Testis (tissue), 2 donors: ENCODE measurements around the gene PRF1.

ENCODE experiments used
- POLR2A ChIP-seq: fragments of 450-650 bp; IDR thresholded peaks from one replicate; pipeline ENCODE4 v1.6.1; 2017; ENCODE audit warnings: antibody characterized with exemption, mild to moderate bottlenecking, moderate library complexity
- TF ChIP-seq, protein P1 (sequence below), 3 experiments: fragments of 450-650 bp in 2 of 3; fragments of 200-600 bp in 1 of 3; sonication (generic) in 1 of 3; IDR thresholded peaks; one replicate each; pipeline ENCODE4 v1.5.1; 2016 to 2019; ENCODE audit warnings: antibody characterized with exemption in 3 of 3, mild to moderate bottlenecking in 2 of 3, moderate library complexity in 1 of 3

DNA sequence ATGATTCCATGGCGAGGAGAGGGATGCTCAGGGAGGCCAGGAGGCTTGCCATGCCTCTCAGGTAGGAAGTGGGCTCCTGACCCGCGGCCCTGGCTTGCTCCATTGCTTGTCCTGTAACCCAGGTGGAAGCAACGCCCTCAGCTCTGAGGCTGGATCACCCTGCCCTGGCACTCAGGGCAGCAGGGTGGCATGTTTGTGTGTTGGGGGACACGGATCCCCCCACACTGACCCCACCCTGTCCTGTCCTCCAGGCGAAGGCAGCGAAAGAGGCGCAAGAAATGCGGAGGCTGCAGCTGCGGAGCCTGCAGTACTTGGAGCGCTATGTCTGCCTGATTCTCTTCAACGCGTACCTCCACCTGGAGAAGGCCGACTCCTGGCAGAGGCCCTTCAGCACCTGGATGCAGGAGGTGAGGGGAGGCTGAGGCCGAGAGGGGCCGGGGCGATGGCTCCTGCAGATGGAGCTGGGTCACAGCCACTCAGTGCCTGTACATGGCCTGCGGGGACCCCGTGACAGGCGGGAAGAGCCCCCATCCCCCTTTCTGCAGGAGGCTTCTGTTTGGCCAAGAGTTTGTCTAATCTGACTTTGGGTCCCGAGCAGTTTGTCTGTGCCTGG lies 38.3 kb downstream of the PRF1 start:
- TF ChIP-seq, protein P1, sequence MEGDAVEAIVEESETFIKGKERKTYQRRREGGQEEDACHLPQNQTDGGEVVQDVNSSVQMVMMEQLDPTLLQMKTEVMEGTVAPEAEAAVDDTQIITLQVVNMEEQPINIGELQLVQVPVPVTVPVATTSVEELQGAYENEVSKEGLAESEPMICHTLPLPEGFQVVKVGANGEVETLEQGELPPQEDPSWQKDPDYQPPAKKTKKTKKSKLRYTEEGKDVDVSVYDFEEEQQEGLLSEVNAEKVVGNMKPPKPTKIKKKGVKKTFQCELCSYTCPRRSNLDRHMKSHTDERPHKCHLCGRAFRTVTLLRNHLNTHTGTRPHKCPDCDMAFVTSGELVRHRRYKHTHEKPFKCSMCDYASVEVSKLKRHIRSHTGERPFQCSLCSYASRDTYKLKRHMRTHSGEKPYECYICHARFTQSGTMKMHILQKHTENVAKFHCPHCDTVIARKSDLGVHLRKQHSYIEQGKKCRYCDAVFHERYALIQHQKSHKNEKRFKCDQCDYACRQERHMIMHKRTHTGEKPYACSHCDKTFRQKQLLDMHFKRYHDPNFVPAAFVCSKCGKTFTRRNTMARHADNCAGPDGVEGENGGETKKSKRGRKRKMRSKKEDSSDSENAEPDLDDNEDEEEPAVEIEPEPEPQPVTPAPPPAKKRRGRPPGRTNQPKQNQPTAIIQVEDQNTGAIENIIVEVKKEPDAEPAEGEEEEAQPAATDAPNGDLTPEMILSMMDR (IDR thresholded peaks at IDR 0.05), result no peak
- no peak for TF ChIP-seq POLR2A
